CD4-positive, alpha-beta memory T cell (primary cell): ENCODE results near the gene LRR1. TPM values are rescaled to one million over a fixed set of nuclear protein-coding genes. Genes with fewer than 3 reads are reported as not detected.

Experiments
- CTCF ChIA-PET: fragments of 350-600 bp; sonication (Branson Sonifier 250); formaldehyde crosslinking; loops from one replicate; lab custom pipeline; 2021; ENCODE audit warnings: inconsistent platforms; ENCODE audit not compliant: partially characterized antibody; lab: Charles Lee
- POLR2A ChIA-PET: fragments of 350-600 bp; sonication (Branson Sonifier 250); formaldehyde crosslinking; loops from one replicate; lab custom pipeline; 2021; ENCODE audit not compliant: partially characterized antibody; lab: Charles Lee
- DNase-seq, 5 donors: peaks; one replicate each; pipeline versions ENCODE4 v3.0.0 to v3.0.0-alpha.2; 2020 to 2022; ENCODE audit warnings: mixed read lengths in 1 of 5
- H3K27ac ChIP-seq: one replicate; pipeline ENCODE4 v1.7.0; 2013; ENCODE audit warnings: low read depth, low read length
- H3K27me3 ChIP-seq: 2 replicates; pipeline ENCODE4 v1.7.0; 2013; ENCODE audit warnings: mild to moderate bottlenecking, low read length, moderate library complexity; ENCODE audit not compliant: insufficient read depth
- H3K36me3 ChIP-seq: 2 replicates; pipeline ENCODE4 v1.7.0; 2013; ENCODE audit warnings: mild to moderate bottlenecking, low read length, moderate library complexity; ENCODE audit not compliant: insufficient read depth
- H3K4me1 ChIP-seq: 2 replicates; pipeline ENCODE4 v1.7.0; 2013; ENCODE audit warnings: mild to moderate bottlenecking, low read length, moderate library complexity; ENCODE audit not compliant: insufficient read depth
- H3K4me3 ChIP-seq, 2 donors: one replicate each; pipeline ENCODE4 v1.7.0; 2013; ENCODE audit warnings: low read length in 2 of 2, mild to moderate bottlenecking in 1 of 2
- H3K9me3 ChIP-seq, 2 donors: one replicate each; pipeline ENCODE4 v1.7.0; 2013; ENCODE audit warnings: low read length in 2 of 2, control low read depth in 1 of 2; ENCODE audit not compliant: control insufficient read depth in 1 of 2
- H3K27ac Mint-ChIP-seq, 7 donors: one replicate each; pipeline ENCODE4 v1.8.0; 2020 to 2021; ENCODE audit warnings: mixed read lengths in 7 of 7, mild to moderate bottlenecking in 6 of 7, inconsistent platforms in 3 of 7, moderate library complexity in 3 of 7
- H3K27me3 Mint-ChIP-seq, 2 donors: one replicate each; pipeline ENCODE4 v1.8.0; 2020 to 2021; ENCODE audit warnings: mixed read lengths in 2 of 2
- H3K36me3 Mint-ChIP-seq, 2 donors: one replicate each; pipeline ENCODE4 v1.8.0; 2020 to 2021; ENCODE audit warnings: mixed read lengths in 2 of 2, inconsistent platforms in 1 of 2, mild to moderate bottlenecking in 1 of 2
- H3K4me1 Mint-ChIP-seq, 4 donors: one replicate each; pipeline ENCODE4 v1.8.0; 2020 to 2021; ENCODE audit warnings: mixed read lengths in 4 of 4, mild to moderate bottlenecking in 1 of 4
- H3K4me3 Mint-ChIP-seq, 8 donors: one replicate each; pipeline ENCODE4 v1.8.0; 2020 to 2021; ENCODE audit warnings: mixed read lengths in 8 of 8, mild to moderate bottlenecking in 7 of 8, moderate library complexity in 6 of 8, inconsistent platforms in 3 of 8
- H3K9me3 Mint-ChIP-seq, 8 donors: one replicate each; pipeline ENCODE4 v1.8.0; 2020 to 2021; ENCODE audit warnings: mixed read lengths in 8 of 8, mild to moderate bottlenecking in 5 of 8, inconsistent platforms in 3 of 8, moderate library complexity in 1 of 8
- intact Hi-C: fragments of 100-400 bp; cut with micrococcal nuclease; formaldehyde crosslinking; loops from one replicate; pipeline ENCODE4 v1.15.1; 2023
- polyA plus RNA-seq, 2 donors: library from polyadenylated mRNA; unstranded; fragments of 300-500 nt; fragmentation: Illumina TruSeq; gene quantifications; one replicate each; pipeline ENCODE4 v1.2.3, GENCODE V29; 2021
- total RNA-seq, 2 experiments: library from RNA; stranded (reverse); gene quantifications; one replicate each; pipeline ENCODE4 v1.2.3, GENCODE V29; 2021

LRR1 gene
- total RNA-seq: 10 to 100 TPM; 13.6 to 16.1 TPM
- 10 to 100 TPM in 1 of 2 donors, 1 to 10 TPM in 1; 9.7 to 11.1 TPM for polyA plus RNA-seq

GRCh38 chr14:49598485-49599300 lies at the start of gene LRR1:
TSS of gene LRR1 (plus strand) at chr14:49598940. CDS start at chr14:49599021, 81 bp downstream.
- no peaks in the 10 kb centered on the region for H3K9me3 ChIP-seq
- peak within 1 kb of the TSS; percentile 90 for H3K27ac ChIP-seq
- peak within 1 kb of the TSS; percentile 70 to 97 for H3K4me3 ChIP-seq
- ChIA-PET CTCF (interaction anchor here (0.6 to 2.8 kb wide), 8 partner anchors 9 to 142 kb away, joined by 3 to 20 read pairs (median 6); partner anchors contain the start of genes MGAT2, RPL36AL and RPS29), POLR2A (interaction anchor here (1.0 to 5.7 kb wide), 18 partner anchors 11 to 765 kb away, joined by 3 to 144 read pairs (median 8); partner anchors contain the start of genes DMAC2L, DNAAF2, KLHDC2 and L2HGDH)
- Mint-ChIP-seq H3K27me3 (no peaks in the 10 kb centered on the region), H3K4me3 (peak within 1 kb of the TSS; percentile 92 to 100 (median 98)), H3K9me3 (no peaks in the 10 kb centered on the region), H3K4me1 (peaks cover 9 to 38% (median 25%) of the 10 kb centered on the region in 4 donors), H3K27ac (peak within 1 kb of the TSS; percentile 93 to 99 (median 98)), H3K36me3 (peaks cover 0 to 20% of the 10 kb centered on the region in 2 donors)
- peaks cover 9% of the 10 kb centered on the region for H3K4me1 ChIP-seq
- DNase-seq: peak; percentile 84 to 93 (median 87)
- intact Hi-C loops: loop anchor here (1.0 kb wide), 4 partner anchors 12 to 170 kb away; partner anchors contain the start of genes KLHDC2, MGAT2, RPL36AL and RPS29
- no peaks in the 10 kb centered on the region for H3K27me3 ChIP-seq
- no peaks in the 10 kb centered on the region for H3K36me3 ChIP-seq

GRCh38 chr14:49549446-49549845 lies 49.3 kb upstream of the LRR1 start:
- no peaks in the 10 kb centered on the region for H3K9me3 Mint-ChIP-seq
- CTCF ChIA-PET: interaction anchor here (0.8 kb wide), 1 partner anchor 64 kb away, joined by 3 read pairs; no protein-coding TSS in a partner anchor
- DNase-seq: no peak
- H3K36me3 Mint-ChIP-seq: no peaks in the 10 kb centered on the region
- Histone ChIP-seq H3K9me3 (no peaks in the 10 kb centered on the region), H3K4me1 (no peaks in the 10 kb centered on the region), H3K36me3 (no peaks in the 10 kb centered on the region), H3K27ac (no peak overlapping the region), H3K27me3 (no peaks in the 10 kb centered on the region), H3K4me3 (no peak overlapping the region)
- intact Hi-C loops: no loop called here
- H3K27ac Mint-ChIP-seq: no peak overlapping the region
- H3K4me3 Mint-ChIP-seq: no peak overlapping the region
- peaks cover 1 to 3% of the 10 kb centered on the region in 2 donors for H3K27me3 Mint-ChIP-seq
- POLR2A ChIA-PET: no interaction called here
- H3K4me1 Mint-ChIP-seq: no peaks in the 10 kb centered on the region

- no peak for DNase-seq
- intact Hi-C loops: no loop called here
- Histone ChIP-seq H3K36me3 (no peaks in the 10 kb centered on the region), H3K27me3 (no peaks in the 10 kb centered on the region), H3K9me3 (no peaks in the 10 kb centered on the region), H3K27ac (no peak overlapping the region), H3K4me1 (no peaks in the 10 kb centered on the region), H3K4me3 (no peak overlapping the region)
- peaks cover 1 to 3% of the 10 kb centered on the region in 2 donors for H3K27me3 Mint-ChIP-seq
- H3K4me3 Mint-ChIP-seq: no peak overlapping the region
- no peak overlapping the region for H3K27ac Mint-ChIP-seq
- ChIA-PET CTCF (interaction anchor here (0.8 kb wide), 1 partner anchor 64 kb away, joined by 3 read pairs; no protein-coding TSS in a partner anchor), POLR2A (no interaction called here)
- H3K9me3 Mint-ChIP-seq: no peaks in the 10 kb centered on the region
- no peaks in the 10 kb centered on the region for H3K36me3 Mint-ChIP-seq
- H3K4me1 Mint-ChIP-seq: no peaks in the 10 kb centered on the region
Measured at GRCh38 chr14:49549881-49550280, 48.9 kb upstream of the LRR1 start.

- Mint-ChIP-seq H3K9me3 (no peaks in the 10 kb centered on the region), H3K27me3 (peaks cover 1 to 3% of the 10 kb centered on the region in 2 donors), H3K36me3 (no peaks in the 10 kb centered on the region), H3K4me3 (no peak overlapping the region), H3K27ac (no peak overlapping the region), H3K4me1 (no peaks in the 10 kb centered on the region)
- no peaks in the 10 kb centered on the region for H3K9me3 ChIP-seq
- intact Hi-C loops: no loop called here
- H3K4me3 ChIP-seq: no peak overlapping the region
- no peak overlapping the region for H3K27ac ChIP-seq
- DNase-seq: no peak
- no peaks in the 10 kb centered on the region for H3K27me3 ChIP-seq
- ChIA-PET POLR2A (no interaction called here), CTCF (interaction anchor here (0.8 to 1.5 kb wide), 2 partner anchors 65 to 89 kb away, joined by 3 to 5 read pairs; no protein-coding TSS in a partner anchor)
- no peaks in the 10 kb centered on the region for H3K36me3 ChIP-seq
- H3K4me1 ChIP-seq: no peaks in the 10 kb centered on the region
Measured at GRCh38 chr14:49550286-49551184, 48.2 kb upstream of the LRR1 start.

- intact Hi-C loops: no loop called here
- CTCF ChIA-PET: interaction anchor here (1.5 kb wide), 1 partner anchor 90 kb away, joined by 5 read pairs; no protein-coding TSS in a partner anchor
- no peaks in the 10 kb centered on the region for H3K9me3 Mint-ChIP-seq
Measured at GRCh38 chr14:49551569-49551968, 47.2 kb upstream of the LRR1 start.

GRCh38 chr14:49553106-49553505 lies 45.6 kb upstream of the LRR1 start:
- H3K4me3 Mint-ChIP-seq: no peak overlapping the region
- CTCF ChIA-PET: interaction anchor here (0.5 kb wide), 1 partner anchor 17 kb away, joined by 3 read pairs; no protein-coding TSS in a partner anchor
- intact Hi-C loops: no loop called here
- no peaks in the 10 kb centered on the region for H3K9me3 ChIP-seq
- H3K4me1 ChIP-seq: no peaks in the 10 kb centered on the region
- no peaks in the 10 kb centered on the region for H3K36me3 ChIP-seq
- no peaks in the 10 kb centered on the region for H3K4me1 Mint-ChIP-seq
- H3K27me3 Mint-ChIP-seq: peaks cover 3% of the 10 kb centered on the region in 2 donors
- peak overlapping the region in 1 of 7 donors; percentile 27 for H3K27ac Mint-ChIP-seq
- no peaks in the 10 kb centered on the region for H3K9me3 Mint-ChIP-seq
- DNase-seq: no peak
- H3K4me3 ChIP-seq: no peak overlapping the region
- no peak overlapping the region for H3K27ac ChIP-seq
- no peaks in the 10 kb centered on the region for H3K36me3 Mint-ChIP-seq
- POLR2A ChIA-PET: no interaction called here
- no peaks in the 10 kb centered on the region for H3K27me3 ChIP-seq

More at GRCh38 chr14:49551569-49551968, 47.2 kb upstream of the LRR1 start:
- Histone ChIP-seq H3K4me1 (no peaks in the 10 kb centered on the region), H3K36me3 (no peaks in the 10 kb centered on the region), H3K27ac (no peak overlapping the region), H3K9me3 (no peaks in the 10 kb centered on the region), H3K4me3 (no peak overlapping the region), H3K27me3 (no peaks in the 10 kb centered on the region)
- no peak for DNase-seq
- H3K27ac Mint-ChIP-seq: no peak overlapping the region
- POLR2A ChIA-PET: no interaction called here
- no peaks in the 10 kb centered on the region for H3K4me1 Mint-ChIP-seq
- peaks cover 3% of the 10 kb centered on the region in 2 donors for H3K27me3 Mint-ChIP-seq
- no peak overlapping the region for H3K4me3 Mint-ChIP-seq
- no peaks in the 10 kb centered on the region for H3K36me3 Mint-ChIP-seq
